Right forelimb (tissue), 1 donor: ENCODE results near the gene MRRF.

Source experiments
- DNase-seq: peaks from one replicate; pipeline ENCODE4 v3.0.0-alpha.2; 2018

MRRF gene

DNA sequence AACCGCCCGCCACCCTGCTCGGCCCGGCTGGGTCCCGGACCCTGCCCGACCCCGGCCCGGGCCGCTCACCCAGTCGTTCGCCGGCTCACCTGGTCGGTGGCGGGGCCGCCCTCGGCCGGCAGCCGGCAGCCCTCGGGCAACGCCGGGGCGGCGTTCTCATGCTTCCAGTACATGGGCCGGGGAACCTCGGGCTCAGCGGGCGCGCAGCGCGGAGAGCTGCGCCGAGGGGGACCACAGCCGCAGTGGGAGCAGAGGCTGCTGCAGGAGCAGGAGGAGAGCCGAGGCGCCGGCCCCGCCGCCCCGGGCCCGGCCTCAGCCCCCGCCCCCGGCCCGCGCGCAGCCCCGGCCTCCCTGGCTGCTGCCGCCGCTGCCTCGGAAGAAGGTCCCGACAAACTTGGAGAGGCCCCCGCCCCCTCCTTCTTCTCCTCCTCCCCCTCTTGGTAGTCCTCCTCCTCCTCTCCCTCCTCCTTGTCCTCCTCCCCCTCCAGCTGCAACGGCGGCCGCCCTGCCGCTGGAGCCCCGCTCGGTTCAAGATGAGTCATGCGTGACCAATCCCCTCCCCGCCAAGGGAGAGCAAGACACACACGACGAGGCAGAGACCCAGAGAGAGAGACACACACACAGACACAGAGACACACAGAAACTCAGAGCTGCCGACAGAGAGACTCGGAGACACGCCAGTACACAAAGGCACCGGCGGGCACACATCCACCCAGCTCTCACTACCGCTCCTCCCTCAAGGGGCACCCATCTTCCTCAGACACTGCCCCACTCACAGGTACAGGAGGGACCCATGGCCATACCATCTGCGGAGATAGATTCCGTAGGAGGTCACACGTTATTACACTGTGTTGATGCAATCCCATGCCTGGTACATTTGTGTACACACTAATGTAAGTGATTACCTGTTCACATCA, 35.9 kb upstream of the MRRF start, which contains the start of gene LHX6:
LHX6 (minus strand) TSS at position 390 of the 917 bp plus-strand sequence; CDS start at position 173, 217 bp downstream.
- no peak for DNase-seq

DNA sequence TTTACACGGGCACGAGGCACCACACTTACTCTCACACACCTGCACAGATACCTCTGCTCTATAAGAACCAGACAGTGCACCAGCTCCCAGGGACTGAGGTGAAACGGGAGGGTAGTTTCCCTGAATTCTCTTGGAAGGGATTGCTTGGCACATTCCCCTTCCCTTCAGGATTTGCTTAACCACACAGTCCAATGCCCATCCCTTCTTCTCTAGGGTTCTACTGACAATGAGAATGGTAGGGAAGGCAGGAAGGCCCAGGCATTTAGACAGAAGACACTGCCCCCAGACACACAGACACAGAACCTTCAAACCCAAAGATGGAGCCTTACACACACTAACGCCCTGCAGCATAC, 35.2 kb upstream of the MRRF start:
- DNase-seq, result no peak

DNA sequence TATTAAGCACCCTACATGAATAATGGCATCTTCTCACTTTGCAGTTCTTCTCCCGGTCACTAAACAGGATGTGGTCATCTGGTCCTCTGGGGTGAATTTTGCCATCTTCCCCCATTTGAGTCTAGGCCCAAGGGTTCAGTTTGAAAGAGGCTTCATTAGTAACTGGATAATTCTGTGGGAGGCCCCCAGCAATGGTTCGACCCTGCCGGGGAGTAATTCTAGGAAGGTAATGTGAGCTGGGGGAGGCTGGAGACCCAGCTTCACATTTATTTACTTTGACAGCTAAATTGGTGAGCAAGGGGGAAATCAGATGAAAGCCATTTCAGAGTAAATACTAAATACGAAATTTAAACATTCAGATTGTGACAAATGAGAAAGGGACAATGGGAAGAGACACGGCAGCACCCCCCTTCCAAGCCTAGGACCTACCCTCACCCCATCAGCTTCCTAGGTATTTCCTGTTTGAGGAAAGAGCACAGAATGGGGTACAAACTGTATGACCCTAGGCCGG, 31.8 kb upstream of the MRRF start:
- no peak for DNase-seq

DNA sequence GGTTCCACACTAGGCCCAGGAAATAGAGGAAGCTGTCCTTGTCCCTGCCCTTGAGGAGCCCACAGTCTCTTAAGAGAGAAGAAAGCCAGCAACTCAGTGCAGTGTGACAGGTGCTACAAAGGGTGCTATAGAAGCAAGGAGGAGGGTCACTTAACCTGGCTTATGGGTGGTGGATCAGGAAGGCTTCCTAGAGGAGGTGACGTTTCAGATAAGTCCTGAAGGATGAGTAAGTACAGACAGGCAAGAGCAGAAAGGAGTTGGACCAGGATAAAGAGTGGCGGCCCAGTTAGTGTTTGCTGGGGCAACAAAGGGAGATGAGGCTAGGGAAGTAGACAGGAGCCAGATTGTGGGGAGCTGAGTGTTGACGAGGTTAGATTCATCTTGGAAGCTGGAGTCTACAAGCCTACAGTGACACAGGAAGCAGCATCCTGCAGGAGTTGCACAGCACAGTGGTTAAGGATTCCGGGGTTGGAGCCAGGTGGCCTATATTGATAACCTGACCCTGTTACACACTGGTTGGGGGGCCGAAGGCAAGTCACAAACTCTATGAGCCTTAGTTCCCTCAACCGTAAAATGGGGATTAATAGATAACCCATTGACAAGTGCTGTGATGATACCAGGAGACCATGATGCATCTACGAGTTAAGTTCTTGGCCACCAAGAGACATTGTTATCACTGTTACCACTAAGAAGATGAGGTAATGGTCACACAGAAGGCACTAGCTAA, 30.5 kb upstream of the MRRF start:
- no peak for DNase-seq

DNA sequence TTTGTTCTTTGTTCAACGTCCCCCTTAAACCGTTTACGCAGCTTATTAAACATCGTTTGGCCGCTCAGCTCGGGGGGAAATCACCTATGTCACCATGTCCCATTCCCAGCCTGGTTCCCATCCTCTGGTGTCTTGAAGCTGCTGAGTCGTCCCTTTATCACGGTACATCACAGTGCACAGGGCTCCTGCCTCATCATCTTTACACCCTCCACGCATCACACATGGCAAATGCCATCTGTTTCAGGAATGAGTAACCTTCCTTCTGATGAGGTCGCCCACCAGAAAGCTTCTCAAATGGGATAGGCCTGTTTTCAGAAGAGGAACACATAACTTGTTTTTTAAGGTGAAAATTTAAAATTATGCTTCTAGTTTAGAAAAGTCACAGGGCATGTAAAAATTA, 28.0 kb upstream of the MRRF start:
- DNase-seq, result no peak

DNA sequence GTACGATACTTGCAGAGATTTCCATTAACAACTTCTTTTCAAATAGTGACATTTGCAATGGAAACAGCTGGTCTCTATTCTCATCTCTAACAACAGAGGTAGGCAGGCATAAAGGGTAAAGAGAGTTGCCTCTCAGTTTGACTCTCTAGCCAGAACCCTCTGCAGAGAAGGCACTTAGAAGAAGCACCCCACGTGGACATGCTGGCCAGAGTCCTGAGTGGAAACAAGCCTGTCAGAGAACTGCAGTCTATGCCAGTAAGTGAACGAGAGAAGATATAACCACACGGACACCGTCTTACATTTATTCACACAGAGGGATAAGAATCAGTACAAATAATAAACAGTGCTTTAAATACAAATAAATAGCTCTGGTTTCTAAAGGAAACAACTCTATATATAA, 25.0 kb upstream of the MRRF start:
- no peak for DNase-seq

DNA sequence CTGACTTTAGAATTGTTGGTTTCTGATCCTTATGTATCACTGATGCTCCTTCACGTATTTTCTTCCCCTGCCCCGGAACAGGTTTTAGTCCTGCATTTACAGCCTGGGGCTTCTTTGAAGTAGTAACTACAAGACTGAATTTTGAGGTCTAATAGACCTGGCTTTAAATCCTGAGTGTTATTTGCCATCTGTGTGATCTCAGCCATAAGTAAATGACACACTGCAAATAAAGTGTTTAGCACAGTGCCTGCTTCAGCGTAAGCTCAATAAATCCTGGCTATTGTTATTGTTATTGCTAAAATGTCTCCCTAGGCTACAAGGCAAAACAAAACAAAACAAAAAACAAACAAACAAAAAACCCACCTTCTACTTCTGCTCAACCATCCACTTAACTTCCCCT, 20.3 kb upstream of the MRRF start:
- DNase-seq, result no peak

DNA sequence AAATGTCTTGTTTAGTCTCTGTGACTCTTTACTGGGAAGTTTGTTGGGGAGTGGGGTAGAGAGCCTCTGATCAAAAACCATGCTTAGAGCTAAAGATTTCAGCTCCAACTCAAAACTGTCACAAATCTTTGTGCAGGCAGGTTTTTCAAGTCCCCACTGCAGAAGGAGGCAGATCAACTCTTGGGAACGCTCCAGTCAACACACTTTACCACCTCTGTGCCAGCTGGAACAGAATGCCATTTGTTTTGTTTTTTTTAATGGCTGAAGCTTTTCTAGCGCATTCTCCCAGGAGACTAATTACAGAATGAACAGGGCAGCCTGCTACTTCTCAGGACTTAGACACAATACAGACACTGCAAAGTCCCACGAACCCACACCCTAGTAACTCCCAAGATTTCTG, 18.0 kb upstream of the MRRF start:
- no peak for DNase-seq

DNA sequence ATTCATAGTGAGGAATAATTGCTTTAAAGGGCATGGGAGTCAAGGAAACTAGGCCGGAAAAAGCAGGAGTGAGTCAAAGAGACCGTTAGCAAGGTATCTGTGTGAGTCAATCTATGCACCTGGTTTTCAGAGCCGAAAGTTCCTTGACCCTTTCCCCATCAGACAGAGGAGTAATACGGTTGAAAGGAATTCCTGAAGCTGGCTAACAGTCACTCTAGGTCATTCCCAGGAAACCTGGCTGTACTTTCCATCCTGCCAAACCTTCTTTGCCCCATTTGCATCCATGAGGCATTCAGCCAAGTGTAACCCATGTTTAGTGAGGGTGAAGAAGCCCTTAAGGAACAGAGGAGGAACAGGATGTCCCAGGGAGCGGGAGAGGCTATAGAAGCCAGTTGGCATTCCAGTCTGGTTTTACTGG, 16.2 kb upstream of the MRRF start:
- no peak for DNase-seq

DNA sequence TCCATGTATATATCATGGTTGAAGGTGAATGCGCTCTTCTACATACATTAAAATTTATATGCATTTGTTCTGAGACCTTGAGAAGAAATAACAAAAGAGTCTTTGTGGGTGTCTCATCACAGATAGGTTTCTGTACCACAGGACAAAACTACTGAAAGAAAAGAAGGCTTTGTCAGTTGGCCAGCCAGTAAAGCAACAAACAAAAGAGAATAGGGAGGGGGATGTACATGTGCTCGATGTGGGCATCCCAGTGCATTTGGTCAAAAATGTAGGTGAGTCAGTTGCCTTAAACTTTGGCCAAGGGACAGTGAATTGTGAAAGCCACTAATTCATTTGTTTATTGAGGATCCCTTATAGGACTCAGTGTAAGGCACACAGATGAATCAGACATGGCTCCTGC, 13.3 kb upstream of the MRRF start:
- DNase-seq, result no peak

DNA sequence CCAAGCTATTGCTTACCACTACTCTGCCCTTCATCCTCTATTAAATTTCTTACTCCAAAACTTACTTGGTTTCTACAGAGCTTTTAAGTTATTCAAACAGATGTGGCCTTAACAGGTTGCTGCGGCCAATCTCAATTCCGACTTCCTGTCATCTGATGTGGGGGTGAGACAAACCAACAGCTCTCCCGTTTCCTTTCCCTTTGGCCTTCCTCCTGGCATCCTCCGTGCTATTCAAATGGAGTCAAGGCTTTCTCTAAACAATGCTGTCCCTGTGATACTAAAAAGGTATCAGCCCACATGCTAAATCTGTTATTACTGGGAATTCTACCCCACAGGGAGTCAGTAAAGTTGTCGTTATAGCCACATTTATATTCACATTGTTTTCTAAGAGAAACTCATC, 11.9 kb upstream of the MRRF start:
- no peak for DNase-seq

DNA sequence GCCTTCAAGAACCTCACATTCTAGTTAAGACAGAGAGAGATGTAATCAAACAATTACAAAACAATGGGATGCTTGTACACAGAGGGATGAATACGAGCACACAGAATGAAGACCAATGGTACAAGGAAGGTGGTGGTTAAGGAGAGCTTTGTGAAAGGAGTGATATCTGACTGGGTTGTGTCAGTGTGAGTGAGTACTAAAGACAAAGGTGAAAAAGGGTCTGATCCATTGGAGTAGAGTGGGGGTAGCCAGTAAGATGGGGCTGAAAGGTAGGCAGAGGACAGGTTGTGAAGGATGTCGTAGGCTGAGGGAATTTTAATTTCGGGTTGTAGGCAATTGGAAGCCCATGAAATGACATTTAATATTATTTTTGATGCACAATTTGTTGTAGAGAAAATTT, 9.9 kb upstream of the MRRF start:
- DNase-seq, result no peak

DNA sequence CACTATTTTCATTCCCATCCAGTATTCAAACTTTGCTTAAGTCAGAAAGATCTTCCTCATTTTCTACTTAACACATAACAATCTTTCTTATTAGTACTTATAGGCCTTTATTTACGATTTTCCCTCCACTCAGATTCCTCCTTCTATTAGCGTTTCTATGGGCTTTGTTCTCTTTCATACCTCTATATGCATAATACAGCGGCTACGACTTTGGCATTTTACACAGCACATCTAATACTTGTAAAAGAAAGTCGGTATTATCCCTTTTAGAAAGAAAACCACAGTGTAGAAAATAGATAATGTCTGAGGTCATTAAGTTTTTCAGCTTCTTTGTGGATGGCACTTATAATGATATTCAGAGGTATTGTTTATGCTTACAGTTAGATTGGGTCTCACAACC, 8.5 kb upstream of the MRRF start:
- no peak for DNase-seq

DNA sequence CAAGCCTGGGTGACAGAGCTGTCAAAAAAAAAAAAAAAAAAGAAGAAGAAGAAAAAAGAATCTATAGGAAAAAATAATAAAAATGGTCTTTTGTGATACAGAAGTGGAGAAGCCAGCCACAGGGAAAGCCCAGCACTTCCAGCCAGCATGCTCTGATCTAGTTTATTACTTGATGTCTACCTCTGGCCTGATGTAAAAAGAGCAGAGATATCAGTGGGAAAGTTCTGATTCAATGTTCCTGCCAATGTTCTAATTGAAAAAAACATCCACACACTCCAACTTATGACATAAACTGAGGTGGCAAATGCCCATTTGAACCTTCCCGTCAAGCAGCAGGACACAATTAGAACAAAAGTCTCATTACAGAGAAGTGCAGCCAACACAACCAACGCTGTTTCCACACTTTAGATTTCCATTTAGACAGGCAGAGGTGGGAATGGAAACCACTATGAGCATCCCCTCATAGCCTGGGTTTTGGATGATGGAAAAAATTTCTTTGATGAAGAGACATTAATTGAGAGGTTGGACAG, 5.7 kb upstream of the MRRF start:
- no peak for DNase-seq

DNA sequence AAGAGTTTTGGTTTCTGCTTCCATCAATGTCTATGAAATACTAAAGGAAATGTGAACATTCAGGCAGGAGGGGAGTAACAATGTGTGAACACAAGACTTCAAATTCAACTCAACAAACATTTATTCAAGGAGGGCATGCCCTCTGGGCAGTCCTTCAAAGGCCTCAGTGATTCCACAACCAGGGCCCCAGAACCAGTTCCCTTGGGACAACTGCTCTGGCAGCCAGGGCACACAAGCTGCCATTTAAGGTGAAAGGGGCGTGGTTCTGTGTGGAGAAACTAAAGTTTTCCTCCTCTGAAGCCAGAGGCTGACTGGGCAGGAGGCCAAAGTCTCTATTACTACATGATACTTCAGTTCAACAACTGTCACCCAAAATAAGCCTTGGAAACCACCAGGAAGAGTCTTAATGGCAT, 3.2 kb upstream of the MRRF start:
- DNase-seq, result no peak

DNA sequence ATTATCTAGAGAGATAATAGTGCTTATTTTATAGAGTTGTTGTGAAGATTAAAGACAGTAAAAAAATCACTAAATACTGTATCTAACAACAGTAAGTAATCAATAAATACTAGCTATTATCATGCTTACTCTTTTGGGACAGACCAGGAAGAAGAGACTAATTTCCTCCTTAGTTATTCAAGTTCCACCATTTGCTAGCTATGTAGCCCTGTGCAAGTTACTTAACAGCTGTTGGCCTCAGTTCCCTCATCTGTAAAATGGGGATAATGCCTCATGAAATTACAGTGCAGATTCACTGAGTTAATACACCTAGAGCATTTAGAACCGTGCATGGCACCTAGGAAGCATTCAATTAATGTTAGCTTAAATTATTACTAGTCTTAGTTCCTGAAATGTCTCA, 2.6 kb upstream of the MRRF start:
- DNase-seq, result no peak

DNA sequence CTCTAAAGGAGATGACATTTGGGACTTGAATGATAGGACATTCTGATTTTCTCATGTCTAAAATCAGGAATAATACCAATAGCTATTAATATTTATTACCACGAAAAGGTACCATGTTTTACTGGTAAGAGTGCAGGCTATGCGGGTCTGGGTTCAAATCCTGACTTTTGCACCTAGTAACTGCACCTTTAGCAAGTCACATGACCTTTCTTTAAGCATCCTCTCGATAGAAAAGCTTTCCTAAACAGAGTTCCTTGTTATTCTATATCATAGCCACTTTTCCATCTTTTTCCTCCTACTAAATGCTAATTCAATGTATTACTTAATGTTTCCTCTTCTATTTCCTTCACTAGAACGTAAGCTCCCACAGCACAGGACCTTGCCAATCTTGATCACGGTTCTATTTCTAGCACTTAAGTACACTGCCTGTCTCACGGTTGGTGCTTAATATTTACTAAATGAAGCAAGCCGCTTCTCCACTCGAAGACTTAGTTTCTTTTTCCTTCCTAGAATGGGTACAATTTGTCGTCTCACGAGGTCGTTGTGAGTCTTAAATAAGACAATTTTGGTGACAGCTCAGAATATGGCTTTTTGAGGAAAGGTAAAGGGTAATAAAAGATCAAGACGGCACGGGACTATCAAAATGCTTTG, 858 bp upstream of the MRRF start:
- DNase-seq, result no peak

DNA sequence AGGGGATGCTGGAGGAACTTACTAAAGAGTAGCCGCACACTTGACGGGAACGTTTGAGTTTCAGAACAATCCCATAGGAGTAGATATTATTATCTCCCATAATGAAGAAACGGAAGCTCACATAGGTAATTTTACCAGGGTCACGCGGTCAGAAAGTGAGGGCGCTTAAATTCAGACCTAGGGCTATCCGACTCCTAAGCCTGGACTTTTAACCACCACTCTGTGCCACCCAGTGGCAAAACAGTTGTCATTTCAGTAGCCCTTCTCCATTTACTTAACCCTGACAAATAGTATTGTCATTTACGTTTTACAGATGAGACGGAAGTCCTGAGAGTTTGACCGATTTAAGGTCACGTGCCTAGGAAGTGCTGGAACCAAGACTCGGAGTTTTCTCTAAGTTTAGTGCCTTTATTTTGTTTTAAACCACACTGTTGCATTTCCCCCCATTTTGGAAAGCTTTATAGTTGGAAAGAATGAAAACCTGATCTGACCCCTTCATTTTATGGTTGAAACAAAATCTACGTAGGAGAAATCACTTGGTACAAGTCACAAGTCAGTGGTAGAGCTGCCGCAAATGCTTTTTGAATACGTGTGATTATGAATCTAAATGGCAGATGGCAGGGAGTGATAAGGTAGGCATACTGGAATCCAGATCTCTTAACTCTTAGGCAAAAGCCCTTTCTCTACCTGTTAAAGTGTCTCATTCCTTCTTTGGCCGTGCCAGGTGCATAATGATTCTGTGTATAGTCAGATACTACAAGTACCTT, 650 bp downstream of the MRRF start:
- peak; percentile 51 for DNase-seq

DNA sequence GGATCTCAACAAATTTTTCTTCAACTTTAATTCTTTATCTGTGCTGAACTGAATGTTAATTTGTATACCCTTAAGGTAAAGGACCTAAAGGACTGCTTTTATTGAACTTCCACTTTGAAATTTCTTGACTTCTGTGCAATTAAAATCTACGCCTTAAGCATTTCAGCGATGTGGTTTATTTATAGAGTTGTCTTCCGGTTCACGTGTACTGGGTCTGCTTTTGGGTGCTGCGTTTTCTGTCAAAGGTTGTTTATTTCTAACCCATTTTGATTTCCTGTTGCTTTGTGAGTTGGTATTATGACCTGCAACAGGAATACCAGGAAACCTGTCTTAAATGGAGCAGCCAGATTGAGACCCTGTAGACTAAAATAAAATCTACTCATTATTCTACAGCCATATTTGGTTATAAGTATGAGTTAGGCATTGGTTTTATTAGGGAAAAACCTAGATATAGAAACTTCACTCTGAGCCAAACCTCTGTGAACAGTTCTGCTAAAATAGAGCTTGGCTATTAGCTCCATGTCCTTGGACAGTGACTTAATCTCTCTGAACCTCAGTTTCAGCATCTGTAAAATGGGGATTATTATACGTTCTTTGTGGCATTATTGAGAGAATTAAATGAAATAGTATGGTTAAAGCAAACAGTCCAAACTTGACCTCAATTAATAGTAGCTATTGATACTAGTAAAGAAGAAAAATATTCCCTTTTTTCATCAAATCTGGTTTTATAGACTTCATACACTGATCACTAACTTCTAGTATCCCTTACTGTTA, 3.5 kb downstream of the MRRF start:
- DNase-seq, result no peak

DNA sequence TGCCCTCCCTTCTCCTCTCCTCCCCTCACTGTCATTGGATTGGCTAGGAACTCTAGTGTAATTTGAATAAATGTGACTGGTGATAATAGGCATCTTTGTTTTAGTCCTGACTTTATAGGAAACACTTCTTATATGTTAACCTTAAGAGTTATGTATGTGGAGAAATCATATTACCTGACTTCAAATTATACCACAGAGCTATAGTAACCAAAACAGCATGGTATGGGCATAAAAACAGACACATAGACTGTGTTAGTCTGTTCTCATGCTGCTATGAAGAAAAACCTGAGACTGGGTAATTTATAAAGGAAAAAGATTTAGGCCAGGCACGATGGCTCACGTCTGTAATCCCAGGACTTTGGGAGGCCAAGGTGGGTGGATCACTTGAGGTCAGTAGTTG, 9.4 kb downstream of the MRRF start:
- no peak for DNase-seq

DNA sequence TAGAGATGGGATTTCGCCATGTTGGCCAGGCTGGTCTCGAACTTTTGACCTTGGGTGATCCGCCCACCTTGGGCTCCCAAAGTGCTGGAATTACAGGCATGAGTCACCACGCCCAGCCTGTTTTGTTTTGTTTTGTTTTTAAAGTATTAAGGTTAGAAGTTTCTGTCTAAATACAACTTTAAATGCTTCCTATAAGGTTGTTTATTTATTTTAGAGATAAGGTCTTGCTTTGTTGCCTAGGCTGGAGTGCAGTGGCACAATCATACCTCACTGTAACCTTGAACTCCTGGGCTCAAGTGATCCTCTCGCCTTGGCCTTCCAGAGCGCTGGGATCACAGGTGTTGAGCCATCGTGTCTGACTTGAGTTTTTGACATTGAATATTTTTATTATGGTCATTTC, 11.4 kb downstream of the MRRF start:
- no peak for DNase-seq
